NB4 (cell line): ENCODE results near the gene CAMTA1.

Experiments used
- DNase-seq: peaks from one replicate; pipeline ENCODE4 v3.0.0; 2010; ENCODE audit warnings: low read depth
- H3K4me3 ChIP-seq: one replicate; pipeline ENCODE4 v1.5.1; 2011; ENCODE audit warnings: mild to moderate bottlenecking, low read depth, low read length, moderate library complexity
- CTCF ChIP-seq: IDR thresholded peaks from one replicate; pipeline ENCODE4 v1.5.1; 2012; ENCODE audit warnings: low read depth, low read length
- MAX ChIP-seq: IDR thresholded peaks from 2 replicates; pipeline ENCODE4 v1.6.1; 2011; ENCODE audit warnings: low read depth, low read length
- MYC ChIP-seq: IDR thresholded peaks from 2 replicates; pipeline ENCODE4 v1.6.1; 2011; ENCODE audit warnings: low read depth, low read length
- POLR2A ChIP-seq: IDR thresholded peaks from 2 replicates; pipeline ENCODE4 v1.6.1; 2011; ENCODE audit warnings: mild to moderate bottlenecking; ENCODE audit not compliant: insufficient read length; ENCODE audit errors: extremely low read depth

The CAMTA1 gene

GRCh38 chr1:6859415-6860343, 74.4 kb downstream of the CAMTA1 start:
- TF ChIP-seq POLR2A = no peak
- TF ChIP-seq MAX = no peak
- TF ChIP-seq CTCF = no peak
- TF ChIP-seq MYC = no peak
- no peak for DNase-seq
- H3K4me3 ChIP-seq = no peak overlapping the region

DNA sequence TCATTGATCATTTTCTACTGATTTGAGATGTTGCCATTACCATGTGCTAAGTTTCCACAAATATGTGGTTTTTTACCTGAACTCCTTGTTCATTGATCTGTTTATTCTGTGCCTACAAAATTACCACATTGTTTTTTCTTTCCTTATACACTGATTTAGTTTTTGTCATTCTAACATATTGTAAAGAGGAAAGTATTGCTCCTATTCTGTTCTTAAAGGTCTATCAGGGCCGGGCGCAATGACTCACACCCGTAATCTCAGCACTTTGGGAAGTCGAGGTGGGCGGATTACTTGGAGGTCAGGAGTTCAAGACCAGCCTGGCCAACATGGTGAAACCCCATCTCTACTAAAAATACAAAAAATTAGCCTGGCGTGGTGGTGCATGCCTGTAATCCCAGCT, 75.1 kb downstream of the CAMTA1 start:
- no peak for DNase-seq
- TF ChIP-seq MYC = no peak
- TF ChIP-seq CTCF = no peak
- no peak for TF ChIP-seq MAX
- TF ChIP-seq POLR2A = no peak

GRCh38 chr1:6861075-6861724, 75.9 kb downstream of the CAMTA1 start:
- no peak for TF ChIP-seq CTCF
- TF ChIP-seq POLR2A = no peak
- no peak for DNase-seq
- no peak overlapping the region for H3K4me3 ChIP-seq

More for the DNA sequence above, 75.1 kb downstream of the CAMTA1 start:
- H3K4me3 ChIP-seq = no peak overlapping the region

DNA sequence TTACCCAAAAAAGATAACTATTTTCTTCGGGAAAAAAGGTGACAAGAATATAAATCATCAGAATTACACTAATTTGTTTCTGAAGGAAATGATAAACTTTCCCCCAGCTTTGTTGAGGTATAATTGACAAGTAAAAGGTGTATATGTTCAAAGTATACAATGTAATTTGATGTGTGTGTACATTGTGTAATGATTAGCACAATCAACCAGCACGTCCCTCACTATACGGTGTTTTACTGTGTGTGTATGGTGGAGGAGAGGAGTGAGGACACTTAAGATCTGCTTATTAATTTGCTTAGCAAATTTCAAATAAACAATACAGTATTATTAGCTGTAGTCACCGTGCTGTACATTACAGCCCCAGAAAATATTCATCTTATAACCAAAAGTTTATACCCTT, 77.7 kb downstream of the CAMTA1 start:
- H3K4me3 ChIP-seq = no peak overlapping the region
- TF ChIP-seq MAX (no peak), MYC (no peak), POLR2A (no peak), CTCF (no peak)
- DNase-seq = no peak

- DNase-seq = no peak
- no peak overlapping the region for H3K4me3 ChIP-seq
- no peak for TF ChIP-seq CTCF
- TF ChIP-seq POLR2A = no peak
- no peak for TF ChIP-seq MAX
- TF ChIP-seq MYC = no peak
Observed at GRCh38 chr1:6864166-6864565, 78.9 kb downstream of the CAMTA1 start.
